HL-60/S4 treated with phorbol 12-myristate 13-acetate at 8.2 ng/mL for 4 days and 3 days (cell line): ENCODE data around the gene PID1.
"Not testable (repeated sequence)": the region's sequence is repeated elsewhere in the genome, so short reads cannot be mapped to it uniquely, and the experiment has no call there.

Experiments
- in situ Hi-C: fragments of 300-500 bp; cut with MboI; formaldehyde crosslinking; loops from 2 replicates; pipeline ENCODE4 v1.15.0; 2022; ENCODE audit warnings: low sequenced_read_pairs

PID1 gene

DNA sequence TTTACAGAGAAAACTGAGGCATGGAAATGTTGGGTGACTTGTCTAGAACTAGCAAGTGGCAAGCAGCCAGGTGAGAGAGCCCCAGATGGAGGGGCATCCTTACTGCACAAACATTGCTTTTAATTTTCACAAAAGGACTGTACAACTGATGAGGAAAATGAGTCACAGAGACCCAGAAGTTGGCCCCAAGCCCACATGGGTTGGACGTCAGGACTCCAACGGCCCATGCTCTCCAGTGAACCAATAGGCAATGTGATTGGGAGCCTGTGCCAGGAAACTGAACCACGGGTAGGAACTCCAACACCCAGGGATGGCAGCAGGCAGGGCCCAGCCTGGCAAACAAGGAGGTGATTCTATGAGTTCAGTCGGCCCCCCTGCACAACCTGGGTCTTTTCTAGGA is 50.8 kb downstream of the PID1 start:
- in situ Hi-C loops = no loop called here

DNA sequence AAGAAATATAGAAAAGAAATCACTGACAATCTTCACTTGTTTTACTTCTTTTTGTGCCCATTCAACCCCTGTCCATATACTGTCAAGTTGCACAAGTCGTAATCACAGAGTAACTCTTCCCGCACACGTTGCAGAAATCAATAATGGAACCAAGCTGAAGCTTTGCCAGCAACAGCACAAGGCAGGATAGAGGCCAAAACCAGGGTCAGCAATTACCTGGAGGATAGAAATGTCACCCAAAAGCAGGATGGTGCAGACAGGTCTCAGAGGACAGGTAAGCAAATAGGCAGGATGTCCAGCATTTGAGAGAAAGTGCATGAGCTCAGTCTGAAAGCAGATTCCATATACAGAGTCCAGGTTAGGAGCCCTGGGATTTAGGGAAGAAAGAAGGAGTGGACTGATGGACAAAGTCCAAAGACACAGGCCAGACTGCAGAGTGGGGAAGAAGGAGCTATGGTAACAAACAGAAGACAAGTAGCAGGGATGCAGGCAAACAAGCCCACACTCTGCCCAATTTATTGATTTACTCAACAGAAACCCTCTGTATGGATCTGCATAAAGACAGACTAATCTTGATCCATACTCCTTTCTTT is 52.7 kb downstream of the PID1 start:
- in situ Hi-C loops = no loop called here

DNA sequence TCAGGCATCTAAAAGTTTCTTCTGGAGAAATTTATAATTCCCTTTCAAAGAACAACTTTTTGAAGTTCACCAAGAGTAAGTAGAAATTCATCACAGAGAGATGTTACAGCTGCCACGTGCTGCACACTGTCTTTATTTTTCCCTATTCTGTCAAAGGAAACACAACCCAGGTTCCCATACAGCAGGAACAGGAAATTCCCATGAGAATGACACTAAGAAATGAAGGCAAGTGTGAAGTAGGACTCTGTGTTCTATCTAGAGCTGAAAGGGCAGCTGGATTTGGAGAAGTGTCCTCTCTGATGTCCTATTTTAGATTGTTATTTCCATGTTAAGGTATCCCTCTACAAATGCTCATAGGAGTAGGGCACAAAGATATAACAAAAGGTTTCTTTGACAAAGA is 58.8 kb downstream of the PID1 start:
- in situ Hi-C loops = no loop called here

- in situ Hi-C loops = no loop called here
These were observed 60.4 kb downstream of the PID1 start for GRCh38 chr2:229210641-229211040.

DNA sequence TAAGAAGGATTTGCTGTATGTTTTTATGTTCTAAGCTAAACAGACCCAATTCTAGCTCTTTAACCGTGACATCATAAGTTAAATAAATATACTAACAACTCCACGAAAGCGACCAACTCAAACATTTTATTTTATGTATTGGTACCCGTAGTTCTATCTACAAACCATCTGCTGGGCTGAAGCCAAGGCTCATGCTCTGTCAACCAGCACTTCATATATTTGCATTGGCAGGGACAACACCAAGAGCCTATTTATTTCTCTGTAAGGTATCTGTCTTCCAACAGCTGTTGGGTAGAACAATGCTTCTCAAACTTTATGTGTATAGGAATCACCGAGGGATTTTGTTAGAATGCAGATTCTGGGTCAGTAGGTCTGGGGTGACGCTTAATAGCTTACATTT is 64.5 kb downstream of the PID1 start:
- in situ Hi-C loops = no loop called here

DNA sequence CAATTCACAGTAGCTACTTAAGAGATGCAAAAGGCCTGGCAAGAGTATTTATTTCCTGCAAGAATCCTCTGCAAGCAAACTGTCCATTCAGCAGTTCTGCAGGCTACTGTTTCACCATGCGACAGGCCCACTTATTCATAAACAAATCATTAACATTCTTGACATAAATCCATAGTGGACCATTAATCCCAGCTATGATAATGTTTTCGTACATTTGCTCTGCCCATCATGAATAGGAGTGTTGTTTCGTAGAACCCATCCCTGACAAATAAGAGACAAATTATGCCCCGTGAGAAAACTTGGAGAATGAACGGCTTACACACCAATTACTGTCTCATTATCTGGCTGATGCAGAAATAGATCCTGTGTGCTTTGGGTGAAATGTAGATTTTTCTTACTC is 65.4 kb downstream of the PID1 start:
- in situ Hi-C loops = no loop called here

DNA sequence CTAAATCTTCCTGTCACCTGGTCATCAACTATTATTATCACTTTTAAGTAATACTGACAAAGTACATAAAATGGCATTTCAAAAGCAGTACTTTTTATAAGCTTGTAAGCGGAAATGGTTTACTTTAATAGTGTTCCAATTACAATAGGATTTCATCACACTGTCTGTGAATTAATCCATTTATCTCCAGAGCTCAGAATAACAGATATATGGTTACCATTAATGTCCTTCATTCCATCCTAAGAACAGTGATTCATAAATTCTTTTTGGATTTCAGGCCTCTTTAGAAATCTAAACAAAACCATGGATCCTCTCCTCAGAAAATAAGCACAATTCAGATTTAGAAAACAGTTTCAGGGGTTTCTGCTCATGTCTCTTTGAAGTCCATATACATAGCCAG is 68.4 kb downstream of the PID1 start:
- in situ Hi-C loops = no loop called here

DNA sequence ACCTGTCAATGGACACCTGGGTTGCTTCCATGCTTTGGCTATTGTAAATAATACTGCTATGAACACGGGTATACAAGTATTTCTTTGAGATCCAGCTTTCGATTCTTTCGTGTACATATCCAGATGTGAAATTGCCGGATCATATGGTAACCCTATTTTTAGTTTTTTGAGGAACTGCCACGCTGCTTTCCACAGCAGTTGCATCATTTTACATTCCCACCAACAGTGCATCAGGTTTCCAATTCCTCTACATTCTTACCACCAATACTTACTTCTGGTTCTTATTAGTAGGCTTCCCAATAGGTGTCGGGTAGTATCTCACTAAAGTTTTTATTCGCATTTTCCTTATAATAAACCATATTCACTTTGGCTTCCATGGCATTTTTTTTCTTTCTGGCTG is 69.6 kb downstream of the PID1 start:
- in situ Hi-C loops = no loop called here

DNA sequence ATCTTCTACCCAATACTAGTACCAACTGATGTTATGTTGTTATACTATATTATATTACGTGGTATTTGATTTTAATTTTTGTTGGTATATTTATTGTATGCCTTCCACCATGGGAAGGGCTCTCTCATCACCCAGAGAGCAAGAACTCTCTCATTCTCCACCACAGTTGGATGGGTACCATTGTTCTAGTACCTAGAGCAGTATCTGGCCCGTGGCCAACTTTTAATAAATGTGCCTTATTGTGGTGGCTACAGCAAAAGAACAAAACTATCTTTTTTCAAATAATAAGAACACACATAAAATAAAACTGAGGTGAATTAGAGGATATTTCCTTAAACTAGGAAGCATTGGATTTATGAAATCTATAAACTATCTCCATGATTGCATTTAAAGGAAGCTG is 71.8 kb downstream of the PID1 start:
- in situ Hi-C loops = no loop called here

DNA sequence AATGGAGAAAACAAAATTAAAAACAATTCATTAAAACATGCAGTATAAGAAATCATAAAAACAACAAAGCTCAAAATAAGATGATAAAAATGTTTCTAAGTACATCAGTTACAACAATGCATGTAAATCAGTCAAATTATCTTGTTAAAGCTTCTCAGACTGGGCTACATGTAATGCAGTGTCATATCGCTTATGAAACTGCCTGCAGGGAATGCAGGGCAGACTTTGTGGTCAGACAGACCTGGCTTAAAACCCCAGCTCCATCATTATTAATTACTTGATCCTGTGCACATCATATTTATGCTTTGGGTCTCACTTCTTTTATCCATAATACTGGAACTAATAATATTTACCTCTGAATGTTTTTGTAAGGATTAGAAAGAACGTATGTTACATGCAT is 74.6 kb downstream of the PID1 start:
- in situ Hi-C loops = no loop called here

DNA sequence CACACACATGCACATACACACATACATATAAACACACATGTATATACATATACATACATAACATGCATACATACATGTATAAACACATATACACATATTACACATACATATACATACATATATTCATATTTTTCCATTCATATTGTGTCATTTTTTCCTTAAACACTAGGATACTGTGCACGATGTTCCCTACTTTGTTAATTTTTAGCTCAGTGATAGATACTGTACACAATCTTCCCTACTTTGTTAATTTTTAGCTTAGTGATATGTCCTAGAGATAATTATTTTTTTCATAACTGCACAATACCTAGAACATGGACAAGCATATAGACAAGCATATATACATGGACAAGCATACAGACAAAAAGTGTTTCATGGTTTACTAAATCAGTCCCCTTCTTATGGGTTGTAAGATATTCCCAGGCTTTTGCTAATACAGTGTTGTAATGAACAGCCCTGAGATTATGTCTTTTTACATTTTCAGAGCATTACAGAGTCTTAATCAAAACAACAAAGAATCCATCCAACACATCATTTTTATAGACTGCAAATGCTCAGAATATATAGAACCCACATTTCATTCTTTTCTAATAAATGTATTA is 75.6 kb downstream of the PID1 start:
- in situ Hi-C loops = no loop called here

- in situ Hi-C loops = no loop called here
These were observed 77.8 kb downstream of the PID1 start for GRCh38 chr2:229193281-229193680.

GRCh38 chr2:229191413-229191812 is 79.7 kb downstream of the PID1 start:
- in situ Hi-C loops = no loop called here

DNA sequence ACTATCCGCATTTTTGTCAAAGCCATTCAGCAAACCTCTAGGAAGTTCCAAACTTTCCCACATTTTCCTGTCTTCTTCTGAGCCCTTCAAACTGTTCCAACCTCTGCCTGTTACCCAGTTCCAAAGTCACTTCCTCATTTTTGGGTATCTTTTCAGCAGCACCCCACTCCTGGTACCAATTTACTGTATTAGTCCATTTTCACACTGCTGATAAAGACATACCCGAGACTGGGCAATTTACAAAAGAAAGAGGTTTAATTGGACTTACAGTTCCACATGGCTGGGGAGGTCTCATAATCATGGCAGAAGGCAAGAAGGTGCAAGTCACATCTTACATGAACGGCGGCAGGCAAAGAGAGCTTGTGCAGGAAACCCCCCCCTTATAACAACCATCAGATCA is 84.0 kb downstream of the PID1 start:
- in situ Hi-C loops = not testable (repeated sequence)

DNA sequence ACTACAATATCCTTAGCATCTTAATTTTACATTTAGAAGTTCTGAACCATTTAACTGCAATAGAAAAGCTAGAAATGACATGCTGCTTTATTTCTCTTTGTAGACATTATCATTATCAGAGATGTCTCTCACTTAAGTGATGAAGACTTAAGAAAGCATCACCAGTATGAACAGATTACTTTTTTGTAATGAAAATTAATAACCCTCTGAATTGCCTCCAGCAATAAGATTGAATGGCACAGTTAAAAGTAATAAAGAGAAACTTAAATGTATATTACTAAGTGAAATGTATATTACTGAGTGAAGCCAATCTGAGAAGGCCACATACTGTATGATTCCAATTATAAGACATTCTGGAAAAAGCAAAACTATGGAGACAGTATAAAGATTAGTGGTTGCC is 89.4 kb downstream of the PID1 start:
- in situ Hi-C loops = no loop called here

- in situ Hi-C loops = no loop called here
These were observed 90.4 kb downstream of the PID1 start for GRCh38 chr2:229180658-229181057.

DNA sequence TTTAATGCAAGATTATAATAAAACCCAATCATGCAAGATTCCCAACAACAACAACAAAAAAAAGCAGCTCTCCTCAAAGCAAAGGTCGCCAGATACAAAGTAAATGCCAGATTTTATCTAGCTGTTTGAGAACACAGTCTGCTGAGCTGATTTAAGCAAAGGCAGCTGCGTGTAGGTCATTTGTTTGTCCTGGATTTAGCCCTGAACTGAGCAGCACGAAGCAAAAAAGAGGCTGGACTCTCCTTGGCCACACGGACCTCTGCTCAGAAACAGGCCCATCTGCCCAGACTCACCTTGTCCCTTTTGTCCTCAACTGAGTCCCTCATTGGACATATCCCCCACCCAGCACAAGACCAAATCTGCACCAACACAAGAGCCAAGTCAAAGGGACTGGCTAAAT is 91.5 kb downstream of the PID1 start:
- in situ Hi-C loops = no loop called here

GRCh38 chr2:229178706-229179105 is 92.4 kb downstream of the PID1 start:
- in situ Hi-C loops = no loop called here

GRCh38 chr2:229178117-229178516 is 93.0 kb downstream of the PID1 start:
- in situ Hi-C loops = no loop called here

GRCh38 chr2:229176136-229176535 is 95.0 kb downstream of the PID1 start:
- in situ Hi-C loops = no loop called here

DNA sequence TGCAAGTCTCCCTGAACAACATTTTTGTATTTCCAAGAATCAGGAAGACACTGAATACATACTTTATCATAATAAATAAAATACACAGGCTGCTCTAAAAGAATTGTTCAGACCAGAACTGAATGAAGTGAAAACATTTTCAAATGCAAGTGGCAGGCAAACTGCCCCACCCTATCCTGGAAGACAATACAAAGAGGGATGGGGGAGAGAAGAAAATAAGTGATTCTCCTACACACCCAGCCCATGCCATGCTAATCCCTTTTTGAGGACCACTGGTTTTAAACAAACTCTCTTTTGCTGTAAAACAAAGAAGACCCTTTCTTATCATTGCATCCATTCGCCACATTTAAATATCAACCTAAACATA is 95.6 kb downstream of the PID1 start:
- in situ Hi-C loops = no loop called here

DNA sequence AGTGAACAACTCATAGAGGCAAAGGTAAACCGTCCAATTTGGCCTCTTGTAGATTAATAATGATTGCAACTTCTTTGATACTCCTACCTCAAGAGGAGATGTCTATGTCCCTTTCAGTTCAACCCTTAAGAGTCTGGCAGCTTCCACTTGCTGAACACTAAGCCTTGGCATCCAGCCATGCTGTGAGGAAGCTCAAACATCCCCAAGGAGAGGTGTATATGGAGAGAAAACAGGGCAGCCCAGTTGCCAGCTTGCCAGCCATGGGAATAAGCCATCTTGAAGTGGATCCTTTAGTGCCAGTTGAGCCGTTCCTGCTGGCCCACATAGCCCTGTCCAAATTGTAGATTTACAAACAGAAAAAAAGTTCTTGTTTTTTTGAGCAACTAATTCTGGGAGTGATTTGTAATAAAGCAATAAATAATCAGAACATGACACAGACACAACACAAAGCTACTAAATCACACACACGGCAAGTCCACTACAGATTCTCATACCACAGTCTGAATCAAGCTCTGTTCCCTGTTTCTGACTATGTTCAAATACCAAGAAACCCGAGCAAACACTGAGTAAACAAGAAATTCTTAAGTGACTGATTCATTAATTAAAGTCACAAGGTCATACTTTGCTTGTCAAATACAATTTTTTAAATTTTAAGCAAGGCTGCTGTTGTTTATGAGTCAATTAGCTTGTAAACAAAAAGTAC is 96.1 kb downstream of the PID1 start:
- in situ Hi-C loops = no loop called here
